GM12892 (cell line): ENCODE measurements around the gene GOLGA3.
"Not testable (repeated sequence)": the region's sequence is repeated elsewhere in the genome, so short reads cannot be mapped to it uniquely, and the experiment has no call there.

Experiments used
- POLR2AphosphoS5 ChIP-seq: IDR thresholded peaks from 2 replicates; pipeline ENCODE4 v1.6.1; 2011; ENCODE audit warnings: low read depth, low read length, control low read depth
- TAF1 ChIP-seq: IDR thresholded peaks from 2 replicates; pipeline ENCODE4 v1.6.1; 2011; ENCODE audit warnings: low read depth, mild to moderate bottlenecking, control low read depth, low read length, borderline replicate concordance

DNA sequence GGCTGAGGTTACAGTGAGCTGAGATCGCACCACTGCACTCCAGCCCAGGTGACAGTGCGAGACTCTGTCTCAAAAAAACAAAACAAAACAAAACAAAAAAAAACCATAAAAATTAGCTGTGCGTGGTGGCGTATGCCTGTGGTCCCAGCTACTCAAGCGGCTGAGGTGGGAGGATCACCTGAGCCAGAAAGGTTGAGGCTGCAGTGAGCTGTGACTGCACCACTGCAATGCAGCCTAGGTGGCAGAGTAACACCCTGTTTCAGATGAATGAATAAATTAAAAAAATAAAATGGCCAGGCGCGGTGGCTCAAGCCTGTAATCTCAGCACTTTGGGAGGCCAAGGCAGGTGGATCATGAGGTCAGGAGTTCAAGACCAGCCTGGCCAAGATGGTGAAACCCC, 75.0 kb downstream of the GOLGA3 start:
- TF ChIP-seq POLR2AphosphoS5, TAF1: not testable (repeated sequence)
